ENCODE measurements around the gene CFAP251.

CFAP251 gene

GRCh38 chr12:121939186-121939585 lies 20.8 kb downstream of the CFAP251 start:
- no peak for TF ChIP-seq YY1 (IDR thresholded peaks at IDR 0.05; ENCODE audit: low read depth)
- no peak for TF ChIP-seq REST (IDR thresholded peaks at IDR 0.05; ENCODE audit: low read depth)
- TF ChIP-seq MAX (IDR thresholded peaks at IDR 0.05) = no peak
- no peak for TF ChIP-seq TAF1 (IDR thresholded peaks at IDR 0.05; ENCODE audit: low read depth)
- TF ChIP-seq RAD21 (IDR thresholded peaks at IDR 0.05; ENCODE audit: low read depth) = no peak

- TF ChIP-seq MAX (IDR thresholded peaks at IDR 0.05) (no peak), FOXM1 (IDR thresholded peaks at IDR 0.05; ENCODE audit: borderline replicate concordance, low read depth) (no peak), EP300 (IDR thresholded peaks at IDR 0.05; ENCODE audit: borderline replicate concordance) (no peak), YY1 (IDR thresholded peaks at IDR 0.05; ENCODE audit: low read depth) (no peak), TCF12 (IDR thresholded peaks at IDR 0.05; ENCODE audit: low read depth) (no peak), TEAD4 (IDR thresholded peaks at IDR 0.05) (no peak), NFIC (IDR thresholded peaks at IDR 0.05) (no peak), REST (IDR thresholded peaks at IDR 0.05; ENCODE audit: low read depth) (no peak), USF1 (IDR thresholded peaks at IDR 0.05) (no peak), TAF1 (IDR thresholded peaks at IDR 0.05; ENCODE audit: low read depth) (no peak), ZBTB7A (IDR thresholded peaks at IDR 0.05; ENCODE audit: low read depth) (no peak), CREB1 (IDR thresholded peaks at IDR 0.05; ENCODE audit: low read depth) (no peak), EGR1 (IDR thresholded peaks at IDR 0.05) (no peak), RAD21 (IDR thresholded peaks at IDR 0.05; ENCODE audit: low read depth) (no peak), CEBPB (IDR thresholded peaks at IDR 0.05) (no peak)
Measured at GRCh38 chr12:121939992-121940766, 21.8 kb downstream of the CFAP251 start.

GRCh38 chr12:121942145-121942718 lies 23.8 kb downstream of the CFAP251 start:
- TF ChIP-seq TCF12 (IDR thresholded peaks at IDR 0.05; ENCODE audit: low read depth) (no peak), USF1 (IDR thresholded peaks at IDR 0.05) (no peak), NFIC (IDR thresholded peaks at IDR 0.05) (no peak), RAD21 (IDR thresholded peaks at IDR 0.05; ENCODE audit: low read depth) (no peak), EGR1 (IDR thresholded peaks at IDR 0.05) (no peak), FOXM1 (IDR thresholded peaks at IDR 0.05; ENCODE audit: borderline replicate concordance, low read depth) (no peak), CEBPB (IDR thresholded peaks at IDR 0.05) (no peak), TAF1 (IDR thresholded peaks at IDR 0.05; ENCODE audit: low read depth) (no peak), YY1 (IDR thresholded peaks at IDR 0.05; ENCODE audit: low read depth) (no peak), CREB1 (IDR thresholded peaks at IDR 0.05; ENCODE audit: low read depth) (no peak), MAX (IDR thresholded peaks at IDR 0.05) (no peak), TEAD4 (IDR thresholded peaks at IDR 0.05) (no peak), EP300 (IDR thresholded peaks at IDR 0.05; ENCODE audit: borderline replicate concordance) (no peak), ZBTB7A (IDR thresholded peaks at IDR 0.05; ENCODE audit: low read depth) (no peak), REST (IDR thresholded peaks at IDR 0.05; ENCODE audit: low read depth) (no peak)

GRCh38 chr12:121943926-121944325 lies 25.5 kb downstream of the CFAP251 start:
- TF ChIP-seq MAX (IDR thresholded peaks at IDR 0.05) = no peak
- TF ChIP-seq REST (IDR thresholded peaks at IDR 0.05; ENCODE audit: low read depth) = no peak
- TF ChIP-seq TEAD4 (IDR thresholded peaks at IDR 0.05) = no peak
- no peak for TF ChIP-seq YY1 (IDR thresholded peaks at IDR 0.05; ENCODE audit: low read depth)
- no peak for TF ChIP-seq CEBPB (IDR thresholded peaks at IDR 0.05)
- TF ChIP-seq NFIC (IDR thresholded peaks at IDR 0.05) = no peak
- no peak for TF ChIP-seq USF1 (IDR thresholded peaks at IDR 0.05)
- no peak for TF ChIP-seq FOXM1 (IDR thresholded peaks at IDR 0.05; ENCODE audit: borderline replicate concordance, low read depth)
- no peak for TF ChIP-seq TCF12 (IDR thresholded peaks at IDR 0.05; ENCODE audit: low read depth)
- no peak for TF ChIP-seq TAF1 (IDR thresholded peaks at IDR 0.05; ENCODE audit: low read depth)
- no peak for TF ChIP-seq RAD21 (IDR thresholded peaks at IDR 0.05; ENCODE audit: low read depth)
- no peak for TF ChIP-seq EP300 (IDR thresholded peaks at IDR 0.05; ENCODE audit: borderline replicate concordance)
- no peak for TF ChIP-seq CREB1 (IDR thresholded peaks at IDR 0.05; ENCODE audit: low read depth)
- no peak for TF ChIP-seq EGR1 (IDR thresholded peaks at IDR 0.05)
- no peak for TF ChIP-seq ZBTB7A (IDR thresholded peaks at IDR 0.05; ENCODE audit: low read depth)

All from Ishikawa (cell line).